Non-pigmented ciliary epithelial cell (primary cell): ENCODE measurements around the gene CFAP107.
"Not testable (repeated sequence)": the region's sequence is repeated elsewhere in the genome, so short reads cannot be mapped to it uniquely, and the experiment has no call there.

Source experiments
- DNase-seq: peaks from one replicate; pipeline ENCODE4 v3.0.0-alpha.2; 2010; ENCODE audit warnings: low read depth

Gene CFAP107

DNA sequence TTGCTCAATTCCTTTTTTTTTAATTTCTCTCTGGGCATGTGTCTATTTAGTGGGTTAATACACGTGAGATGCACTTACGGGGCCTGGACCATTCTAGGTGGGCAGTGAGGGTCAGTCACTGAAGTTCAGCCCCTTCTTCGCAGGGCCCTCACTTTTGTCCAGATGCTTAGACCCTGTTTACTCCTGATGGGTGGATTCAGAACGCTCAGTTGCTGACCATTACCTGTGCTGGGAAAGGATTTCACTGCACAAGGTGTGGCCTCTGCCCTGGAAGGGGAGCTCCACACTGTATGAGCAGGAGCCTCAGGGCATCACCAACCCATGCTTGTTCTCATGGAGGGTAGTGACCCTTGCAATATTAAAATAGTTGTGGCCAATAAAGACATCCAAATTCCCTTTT, 32.1 kb downstream of the CFAP107 start:
- no peak for DNase-seq

DNA sequence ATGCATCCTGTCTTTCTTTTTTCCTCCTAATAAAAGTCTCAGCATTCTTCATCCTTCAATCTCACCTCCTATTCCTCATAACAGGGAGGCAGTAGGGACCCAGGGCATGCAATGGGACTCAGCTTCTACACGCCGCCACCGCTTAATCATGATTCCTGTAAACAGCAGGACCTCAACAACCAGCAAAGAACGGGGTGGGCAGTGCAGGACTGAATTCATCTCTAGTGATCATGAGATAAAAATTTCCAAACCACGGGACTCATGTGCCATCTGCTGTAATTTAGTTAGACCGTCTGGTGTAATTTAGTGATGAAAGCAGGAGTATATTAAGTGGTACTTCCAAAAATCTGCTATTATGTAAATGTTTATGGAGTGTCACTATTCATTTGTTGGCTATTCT, 32.9 kb downstream of the CFAP107 start:
- no peak for DNase-seq

- DNase-seq, result not testable (repeated sequence)
These were observed 35.5 kb downstream of the CFAP107 start for GRCh38 chr1:12781488-12781887.

DNA sequence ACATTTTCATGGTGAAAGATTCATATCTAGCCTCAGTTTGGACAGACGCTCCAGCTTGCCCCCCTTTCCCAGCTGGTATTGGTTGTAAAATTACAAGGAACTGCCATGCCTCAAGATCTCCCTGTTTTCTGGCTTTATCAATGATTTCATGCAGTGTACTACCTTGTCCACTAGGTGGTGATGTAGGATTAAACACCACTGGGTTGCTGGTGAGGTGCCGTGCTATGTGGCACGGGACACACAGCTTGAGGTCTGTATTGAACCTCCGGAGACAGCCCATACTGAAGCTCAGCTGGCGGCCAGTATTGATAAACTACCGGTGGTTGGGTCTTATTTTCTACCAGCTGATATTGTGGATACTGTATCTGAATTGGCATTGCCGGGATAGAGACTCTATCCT, 37.8 kb downstream of the CFAP107 start:
- not testable (repeated sequence) for DNase-seq

DNA sequence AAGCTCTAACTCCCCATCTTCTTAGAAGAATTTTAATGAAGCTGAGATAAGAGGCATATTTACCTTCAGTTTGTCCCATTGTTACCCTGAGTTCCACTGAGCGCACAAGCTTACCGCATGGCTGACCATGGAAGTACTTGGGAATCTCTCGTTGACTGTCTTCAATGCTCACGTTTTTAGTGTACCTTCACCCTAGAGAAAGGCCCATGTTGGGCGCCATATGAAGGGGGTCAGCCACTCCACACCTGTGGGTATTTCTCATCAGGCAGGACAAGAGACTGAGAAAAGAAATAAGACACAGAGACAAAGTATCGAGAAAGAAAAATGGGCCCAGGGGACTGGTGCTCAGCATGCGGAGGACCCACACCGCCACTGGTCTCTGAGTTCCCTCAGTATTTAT, 38.7 kb downstream of the CFAP107 start:
- DNase-seq, result not testable (repeated sequence)

GRCh38 chr1:12791097-12791496, 45.1 kb downstream of the CFAP107 start, which contains the start of gene PRAMEF1:
PRAMEF1 (plus strand) TSS chr1:12791397; CDS start chr1:12793228, 1,831 bp downstream.
- DNase-seq, result not testable (repeated sequence)

GRCh38 chr1:12798911-12799310, 52.9 kb downstream of the CFAP107 start:
- DNase-seq, result no peak

DNA sequence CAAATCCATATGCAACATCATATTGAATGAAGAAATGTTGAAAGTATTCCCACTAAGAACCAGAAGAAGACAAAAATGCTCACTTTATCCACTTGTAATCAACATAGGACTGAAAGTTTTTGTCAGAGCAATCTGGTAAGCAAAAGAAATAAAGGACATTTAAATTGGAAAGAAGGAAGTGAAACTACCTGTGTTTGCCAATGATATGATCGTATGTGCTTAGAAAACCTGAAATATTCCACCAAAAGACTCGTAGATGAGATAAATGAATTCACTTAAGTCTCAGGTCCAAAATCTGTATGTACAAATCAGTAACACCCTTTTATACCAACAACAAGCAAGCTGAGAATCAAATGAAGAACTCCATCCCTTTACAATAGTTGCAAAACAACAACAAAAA, 53.7 kb downstream of the CFAP107 start:
- no peak for DNase-seq

GRCh38 chr1:12809933-12810332, 63.9 kb downstream of the CFAP107 start:
- no peak for DNase-seq

- no peak for DNase-seq
These were observed 64.8 kb downstream of the CFAP107 start for GRCh38 chr1:12810691-12811408.

DNA sequence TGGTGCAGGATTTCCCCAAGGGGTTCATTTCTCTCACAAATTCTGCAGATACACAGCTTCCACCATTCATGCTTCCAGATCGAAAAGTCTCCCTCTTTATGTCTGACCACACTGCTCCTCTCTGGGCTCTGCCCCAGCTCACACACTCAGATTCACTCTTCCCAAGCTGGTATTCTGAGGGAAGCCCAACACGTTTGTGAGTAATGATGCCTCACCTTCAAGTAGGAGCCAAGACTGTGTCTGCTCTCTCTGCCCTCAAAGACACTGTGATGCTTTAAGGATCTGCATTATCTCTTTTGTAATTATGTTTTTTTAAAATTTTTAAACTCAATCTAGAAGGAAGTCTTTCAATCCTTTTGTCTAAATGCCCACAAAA, 65.4 kb downstream of the CFAP107 start:
- DNase-seq, result no peak
